ENCODE measurements around the gene PRRT3.

- TF ChIP-seq EP300 (IDR thresholded peaks at IDR 0.05; ENCODE audit: low read depth in 2 of 2, low read length in 2 of 2) (no peak), EP300 (CRISPR knock-in tag; IDR thresholded peaks at IDR 0.05; ENCODE audit: borderline replicate concordance) (no peak), YY1 (IDR thresholded peaks at IDR 0.05; ENCODE audit: insufficient read depth, insufficient replicate concordance, low read depth, low read length) (no peak), EZH2 (conservative IDR thresholded peaks at IDR 0.05; ENCODE audit: low read depth, low read length) (no peak), ZNF256 (CRISPR knock-in tag; conservative IDR thresholded peaks at IDR 0.05) (no peak), ELF4 (CRISPR knock-in tag; IDR thresholded peaks at IDR 0.05; ENCODE audit: borderline replicate concordance) (no peak), TGIF2 (CRISPR knock-in tag; IDR thresholded peaks at IDR 0.05) (no peak)
- TF ChIP-seq, protein P1, sequence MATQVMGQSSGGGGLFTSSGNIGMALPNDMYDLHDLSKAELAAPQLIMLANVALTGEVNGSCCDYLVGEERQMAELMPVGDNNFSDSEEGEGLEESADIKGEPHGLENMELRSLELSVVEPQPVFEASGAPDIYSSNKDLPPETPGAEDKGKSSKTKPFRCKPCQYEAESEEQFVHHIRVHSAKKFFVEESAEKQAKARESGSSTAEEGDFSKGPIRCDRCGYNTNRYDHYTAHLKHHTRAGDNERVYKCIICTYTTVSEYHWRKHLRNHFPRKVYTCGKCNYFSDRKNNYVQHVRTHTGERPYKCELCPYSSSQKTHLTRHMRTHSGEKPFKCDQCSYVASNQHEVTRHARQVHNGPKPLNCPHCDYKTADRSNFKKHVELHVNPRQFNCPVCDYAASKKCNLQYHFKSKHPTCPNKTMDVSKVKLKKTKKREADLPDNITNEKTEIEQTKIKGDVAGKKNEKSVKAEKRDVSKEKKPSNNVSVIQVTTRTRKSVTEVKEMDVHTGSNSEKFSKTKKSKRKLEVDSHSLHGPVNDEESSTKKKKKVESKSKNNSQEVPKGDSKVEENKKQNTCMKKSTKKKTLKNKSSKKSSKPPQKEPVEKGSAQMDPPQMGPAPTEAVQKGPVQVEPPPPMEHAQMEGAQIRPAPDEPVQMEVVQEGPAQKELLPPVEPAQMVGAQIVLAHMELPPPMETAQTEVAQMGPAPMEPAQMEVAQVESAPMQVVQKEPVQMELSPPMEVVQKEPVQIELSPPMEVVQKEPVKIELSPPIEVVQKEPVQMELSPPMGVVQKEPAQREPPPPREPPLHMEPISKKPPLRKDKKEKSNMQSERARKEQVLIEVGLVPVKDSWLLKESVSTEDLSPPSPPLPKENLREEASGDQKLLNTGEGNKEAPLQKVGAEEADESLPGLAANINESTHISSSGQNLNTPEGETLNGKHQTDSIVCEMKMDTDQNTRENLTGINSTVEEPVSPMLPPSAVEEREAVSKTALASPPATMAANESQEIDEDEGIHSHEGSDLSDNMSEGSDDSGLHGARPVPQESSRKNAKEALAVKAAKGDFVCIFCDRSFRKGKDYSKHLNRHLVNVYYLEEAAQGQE (IDR thresholded peaks at IDR 0.05; ENCODE audit: borderline replicate concordance in 1 of 2, low read depth in 1 of 2, low read length in 2 of 2), result no peak
These were observed 24.1 kb downstream of the PRRT3 start for GRCh38 chr3:9928158-9928557.

All from HepG2 (cell line).